ENCODE data around the gene FAM43B.

FAM43B gene

GRCh38 chr1:20603504-20604464, 51.4 kb downstream of the FAM43B start:
- TF ChIP-seq CTCF (IDR thresholded peaks at IDR 0.05; ENCODE audit: borderline replicate concordance, extremely low read depth, low read length, poor library complexity, severe bottlenecking) (no peak), EZH2 (IDR thresholded peaks at IDR 0.05; ENCODE audit: borderline replicate concordance, low read depth, low read length, severe bottlenecking) (no peak)

More at GRCh38 chr1:20603504-20604464, 51.4 kb downstream of the FAM43B start:
- Histone ChIP-seq H3K9ac (ENCODE audit: low read depth, low read length) (no peak overlapping the region), H4K20me1 (ENCODE audit: insufficient read depth, low read length) (no peaks in the 10 kb centered on the region), H3K27ac (ENCODE audit: low read length) (no peak overlapping the region), H3K36me3 (ENCODE audit: insufficient read depth, low read length) (no peaks in the 10 kb centered on the region), H3K79me2 (ENCODE audit: insufficient read depth, low read length) (no peaks in the 10 kb centered on the region), H3K4me1 (ENCODE audit: insufficient read depth, low read length) (no peaks in the 10 kb centered on the region), H3K27me3 (ENCODE audit: insufficient read depth, low read length, poor library complexity) (peaks cover 3% of the 10 kb centered on the region), H2AFZ (ENCODE audit: low read depth, low read length) (no peak overlapping the region), H3K4me2 (ENCODE audit: insufficient read depth, low read length) (no peak overlapping the region), H3K9me3 (ENCODE audit: insufficient read depth, low read length, severe bottlenecking) (no peaks in the 10 kb centered on the region), H3K4me3 (ENCODE audit: low read depth in 1 of 2, low read length in 2 of 2) (no peak overlapping the region)
- DNase-seq = no peak
- ATAC-seq (ENCODE audit: insufficient read depth, low read depth) = no peak
